T-cell (primary cell): ENCODE measurements around the gene GPRASP3. TPM values are rescaled to one million over a fixed set of nuclear protein-coding genes. Genes with fewer than 3 reads are reported as not detected.
"Not testable (repeated sequence)": the region's sequence is repeated elsewhere in the genome, so short reads cannot be mapped to it uniquely, and the experiment has no call there.

Experiments
- ATAC-seq, 4 experiments: fragments of 200-7000 bp in 3 of 4; fragments of 150-1000 bp in 1 of 4; cut with Tn5 transposase; replicated peaks in 1 of 4; 1 replicate in 3 of 4; 2 replicates in 1 of 4; pipeline ENCODE4 v1.10.0; 2021; ENCODE audit warnings: moderate library complexity in 3 of 4, mild to moderate bottlenecking in 2 of 4, moderate number of reproducible peaks in 1 of 4
- CTCF ChIA-PET, 2 donors: fragments of 300-600 bp; sonication (Branson Sonifier 250); formaldehyde crosslinking; loops; one replicate each; lab custom pipeline; 2022; ENCODE audit warnings: antibody characterized with exemption in 2 of 2; lab: Charles Lee
- POLR2A ChIA-PET, 2 donors: fragments of 300-600 bp; sonication (Branson Sonifier 250); formaldehyde crosslinking; loops; one replicate each; lab custom pipeline; 2022; ENCODE audit warnings: antibody characterized with exemption in 2 of 2; lab: Charles Lee
- DNase-seq, 35 experiments: peaks; one replicate each; pipeline versions ENCODE4 v3.0.0 to v3.0.0-alpha.2; 2013 to 2023
- H3K27ac ChIP-seq: one replicate; pipeline ENCODE4 v1.5.1; 2013; ENCODE audit warnings: low read length
- H3K27me3 ChIP-seq, 2 experiments: replicated peaks in 1 of 2; 1 replicate in 1 of 2; 2 replicates in 1 of 2; pipeline versions ENCODE4 v1.6.1 to v1.7.0; 2013; ENCODE audit warnings: low read length in 1 of 2, mixed read lengths in 1 of 2; ENCODE audit not compliant: control insufficient read depth in 2 of 2, insufficient read depth in 2 of 2; ENCODE audit errors: extremely low read depth in 1 of 2
- H3K36me3 ChIP-seq, 2 donors: 1 replicate in 1 of 2; 2 replicates in 1 of 2; pipeline versions ENCODE4 v1.6.1 to v1.7.0; 2013; ENCODE audit warnings: low read length in 1 of 2; ENCODE audit not compliant: control insufficient read depth in 2 of 2, insufficient read depth in 1 of 2; ENCODE audit errors: extremely low read depth in 1 of 2
- H3K4me1 ChIP-seq, 2 experiments: 1 replicate in 1 of 2; 2 replicates in 1 of 2; pipeline versions ENCODE4 v1.6.1 to v1.7.0; 2013; ENCODE audit warnings: low read length in 2 of 2, mixed read lengths in 1 of 2; ENCODE audit not compliant: insufficient read depth in 2 of 2, control insufficient read depth in 1 of 2; ENCODE audit errors: extremely low read depth in 1 of 2
- H3K4me3 ChIP-seq, 2 donors: 1 replicate in 1 of 2; 2 replicates in 1 of 2; pipeline versions ENCODE4 v1.5.1 to v1.7.0; 2013; ENCODE audit warnings: mild to moderate bottlenecking in 2 of 2, low read length in 1 of 2, moderate library complexity in 1 of 2; ENCODE audit not compliant: control insufficient read depth in 1 of 2; ENCODE audit errors: extremely low read depth in 1 of 2
- H3K9me3 ChIP-seq: 2 replicates; pipeline ENCODE4 v1.7.0; 2013
- H3K27ac Mint-ChIP-seq, 2 donors: one replicate each; pipeline ENCODE4 v1.8.0; 2020 to 2021; ENCODE audit warnings: mild to moderate bottlenecking in 2 of 2, mixed read lengths in 2 of 2
- H3K27me3 Mint-ChIP-seq, 2 donors: one replicate each; pipeline ENCODE4 v1.8.0; 2021 to 2022; ENCODE audit warnings: mixed read lengths in 2 of 2
- H3K36me3 Mint-ChIP-seq: one replicate; pipeline ENCODE4 v1.8.0; 2021; ENCODE audit warnings: mixed read lengths
- H3K4me1 Mint-ChIP-seq, 3 donors: one replicate each; pipeline ENCODE4 v1.8.0; 2020 to 2022; ENCODE audit warnings: mixed read lengths in 3 of 3, mild to moderate bottlenecking in 1 of 3
- H3K4me3 Mint-ChIP-seq, 3 donors: one replicate each; pipeline ENCODE4 v1.8.0; 2020 to 2022; ENCODE audit warnings: mild to moderate bottlenecking in 3 of 3, mixed read lengths in 3 of 3, moderate library complexity in 3 of 3
- H3K9me3 Mint-ChIP-seq, 3 donors: one replicate each; pipeline ENCODE4 v1.8.0; 2020 to 2022; ENCODE audit warnings: mixed read lengths in 3 of 3
- WGBS: methylation state at CpG from one replicate; pipeline ENCODE4 v1.1.5; 2013; ENCODE audit warnings: missing lambda C conversion rate; ENCODE audit not compliant: insufficient coverage; 5-methylcytosine and 5-hydroxymethylcytosine counted together
- total RNA-seq, 35 experiments: library from RNA in 6 of 35; stranded (reverse) in 6 of 35; fragments of 120-200 nt in 1 of 35; gene quantifications; one replicate each; pipeline versions ENCODE4 v1.2.1 to v1.2.4 and lab custom pipeline; 2013 to 2026

GPRASP3 gene
- total RNA-seq (1 to 10 TPM; 1.5 to 3.1 (median 2.7) TPM), total RNA-seq (lab: John Stamatoyannopoulos, UW) (0 to 0.50 (median 0) reads per million in 29 experiments)
- total RNA-seq (2013): 2.2 TPM

DNA sequence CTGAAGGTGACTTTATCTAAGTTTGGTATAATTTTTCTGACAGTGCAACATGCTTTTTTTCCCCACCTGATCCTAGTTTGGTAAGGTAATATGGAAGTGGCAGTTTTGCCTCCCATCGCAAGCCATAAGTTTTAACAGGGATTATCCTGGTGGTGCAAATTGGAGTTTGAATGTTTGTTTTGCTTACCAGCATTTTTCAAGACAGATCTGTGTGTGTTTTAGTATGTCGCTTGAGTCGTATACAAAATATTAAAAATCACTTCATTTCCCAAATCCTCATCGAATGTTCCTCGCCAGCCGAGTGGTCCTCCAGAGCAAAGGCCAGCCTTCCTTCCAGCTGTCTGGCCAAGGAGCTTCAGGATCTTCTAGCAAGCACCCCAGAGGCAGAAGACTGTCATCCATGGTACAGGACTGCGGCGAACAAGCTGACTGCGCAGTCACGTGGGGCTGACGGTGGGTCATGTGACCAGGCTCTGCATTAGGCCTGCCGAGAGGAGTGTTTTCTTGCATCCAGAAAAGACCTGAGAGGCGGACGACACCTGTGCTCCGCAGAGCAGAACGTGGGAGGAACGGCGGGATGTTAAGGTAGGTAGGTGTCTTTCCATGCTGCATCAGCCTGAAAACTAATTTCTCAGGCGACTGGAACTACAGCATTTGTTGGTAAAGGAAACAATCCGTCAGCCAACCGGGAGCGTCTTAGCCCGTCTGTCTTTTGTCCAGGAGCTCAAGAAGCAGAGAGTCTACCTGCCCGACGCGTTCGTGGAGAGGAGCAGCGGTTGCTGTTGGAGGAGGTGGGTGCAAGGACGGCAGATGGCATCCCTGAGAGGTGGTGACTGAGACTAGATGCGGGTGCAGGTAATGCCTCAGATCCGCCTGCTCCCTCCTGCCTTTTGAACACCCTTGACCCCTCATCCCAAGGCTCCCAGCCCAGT, at the start of gene GPRASP3:
Gene GPRASP3 (plus strand): TSS at position 507 of the 932 bp plus-strand sequence. CDS start 28,253 bp downstream, outside the sequence.
- Mint-ChIP-seq H3K4me1 (peaks cover 10 to 15% (median 14%) of the 10 kb centered on the region in 3 donors), H3K27ac (peak within 1 kb of the TSS; percentile 80 to 81), H3K9me3 (no peaks in the 10 kb centered on the region), H3K4me3 (peak within 1 kb of the TSS; percentile 77 to 91 (median 84)), H3K36me3 (peaks cover 3% of the 10 kb centered on the region), H3K27me3 (peaks cover 0 to 4% of the 10 kb centered on the region in 2 donors)
- ChIA-PET POLR2A (interaction anchor here (0.6 kb wide), 2 partner anchors 131 to 836 kb away, joined by 3 read pairs; no protein-coding TSS in a partner anchor), CTCF (interaction anchor here in 1 of 2 donors (0.9 kb wide), 1 partner anchor 59 kb away, joined by 3 read pairs; no protein-coding TSS in a partner anchor)
- H3K27me3 ChIP-seq: no peaks in the 10 kb centered on the region
- peaks cover 0 to 11% of the 10 kb centered on the region in 2 experiments for H3K4me1 ChIP-seq
- no peaks in the 10 kb centered on the region for H3K9me3 ChIP-seq
- 0% methylated on average over 11 of the region's 31 CpGs for WGBS
- peak; percentile 29 to 84 (median 65) for DNase-seq
- H3K4me3 ChIP-seq: peak within 1 kb of the TSS; percentile 47 to 61
- no peak within 1 kb of the TSS for H3K27ac ChIP-seq
- no peaks in the 10 kb centered on the region for H3K36me3 ChIP-seq
- peak; percentile 96 to 100 (median 98) for ATAC-seq

DNA sequence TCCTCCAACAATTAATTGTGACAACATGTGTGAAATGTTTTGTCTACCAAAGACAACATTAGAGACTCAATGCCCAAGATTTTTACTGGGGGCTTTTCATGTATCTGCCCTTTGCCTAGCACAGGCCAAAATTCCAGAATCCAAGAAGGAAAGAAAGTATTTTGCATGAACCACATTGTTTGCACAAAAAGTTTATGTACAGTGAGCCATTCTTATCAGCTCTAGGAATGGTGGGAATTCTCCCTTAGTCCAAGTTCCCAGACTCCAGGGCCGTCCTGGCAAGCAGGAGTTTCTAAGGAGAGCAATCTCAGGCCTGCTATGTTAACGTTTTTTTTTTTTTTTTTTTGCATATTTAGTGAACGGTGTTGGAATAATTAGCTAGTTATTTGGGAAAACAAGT, 47.7 kb upstream of the GPRASP3 start:
- Mint-ChIP-seq H3K27me3 (no peaks in the 10 kb centered on the region), H3K9me3 (peaks cover 0 to 3% (median 0%) of the 10 kb centered on the region in 3 donors), H3K4me1 (peaks cover 0 to 21% (median 6%) of the 10 kb centered on the region in 3 donors), H3K4me3 (no peak overlapping the region), H3K36me3 (peaks cover 38% of the 10 kb centered on the region), H3K27ac (no peak overlapping the region)
- ChIA-PET POLR2A (interaction anchor here in 1 of 2 donors (0.6 kb wide), 2 partner anchors 12 to 85 kb away, joined by 4 to 5 read pairs; no protein-coding TSS in a partner anchor), CTCF (no interaction called here)
- H3K4me3 ChIP-seq: no peak overlapping the region
- no peaks in the 10 kb centered on the region for H3K9me3 ChIP-seq
- DNase-seq (no peak), ATAC-seq (no peak)
- H3K36me3 ChIP-seq: no peaks in the 10 kb centered on the region
- no peaks in the 10 kb centered on the region for H3K4me1 ChIP-seq
- H3K27ac ChIP-seq: no peak overlapping the region
- no peaks in the 10 kb centered on the region for H3K27me3 ChIP-seq
- WGBS: no CpG with 5 or more reads among the region's 3 CpGs

GRCh38 chrX:102677479-102677878, 43.1 kb upstream of the GPRASP3 start:
- H3K27me3 ChIP-seq, H3K27ac ChIP-seq, ATAC-seq, H3K4me1 ChIP-seq, H3K4me3 Mint-ChIP-seq, H3K27ac Mint-ChIP-seq, H3K4me3 ChIP-seq, CTCF ChIA-PET, H3K9me3 ChIP-seq, H3K36me3 ChIP-seq, DNase-seq, H3K27me3 Mint-ChIP-seq: not testable (repeated sequence)
- Mint-ChIP-seq H3K9me3 (peaks cover 5 to 13% (median 5%) of the 10 kb centered on the region in 3 donors), H3K36me3 (peaks cover 37% of the 10 kb centered on the region), H3K4me1 (peaks cover 0 to 22% (median 8%) of the 10 kb centered on the region in 3 donors)
- POLR2A ChIA-PET: interaction anchor here in 1 of 2 donors (0.6 kb wide), 1 partner anchor 1234 kb away, joined by 3 read pairs; no protein-coding TSS in a partner anchor
- WGBS: no CpG with 5 or more reads among the region's 1 CpG

GRCh38 chrX:102684772-102685520, 35.6 kb upstream of the GPRASP3 start:
- Histone ChIP-seq H3K36me3 (no peaks in the 10 kb centered on the region), H3K4me1 (no peaks in the 10 kb centered on the region), H3K4me3 (no peak overlapping the region), H3K27me3 (no peaks in the 10 kb centered on the region), H3K27ac (no peak overlapping the region), H3K9me3 (peaks cover 4% of the 10 kb centered on the region)
- no peak overlapping the region for H3K4me3 Mint-ChIP-seq
- peaks cover 42% of the 10 kb centered on the region for H3K36me3 Mint-ChIP-seq
- H3K27ac Mint-ChIP-seq: peak overlapping the region; percentile 1 to 23
- no peak for DNase-seq
- CTCF ChIA-PET: no interaction called here
- no peak for ATAC-seq
- POLR2A ChIA-PET: interaction anchor here in 1 of 2 donors (0.6 kb wide), 1 partner anchor 12 kb away, joined by 4 read pairs; no protein-coding TSS in a partner anchor
- H3K27me3 Mint-ChIP-seq: peaks cover 0 to 4% of the 10 kb centered on the region in 2 donors
- peaks cover 5 to 12% (median 6%) of the 10 kb centered on the region in 3 donors for H3K9me3 Mint-ChIP-seq
- peaks cover 5 to 19% (median 8%) of the 10 kb centered on the region in 3 donors for H3K4me1 Mint-ChIP-seq
- no CpG with 5 or more reads among the region's 2 CpGs for WGBS

GRCh38 chrX:102694749-102695148, 25.8 kb upstream of the GPRASP3 start:
- Histone ChIP-seq H3K27ac (no peak overlapping the region), H3K27me3 (no peaks in the 10 kb centered on the region), H3K36me3 (no peaks in the 10 kb centered on the region), H3K4me1 (no peaks in the 10 kb centered on the region), H3K4me3 (no peak overlapping the region), H3K9me3 (no peaks in the 10 kb centered on the region)
- no peak for ATAC-seq
- Mint-ChIP-seq H3K27me3 (peaks cover 0 to 9% of the 10 kb centered on the region in 2 donors), H3K36me3 (peaks cover 29% of the 10 kb centered on the region), H3K4me3 (no peak overlapping the region), H3K27ac (no peak overlapping the region), H3K9me3 (peaks cover 0 to 3% (median 0%) of the 10 kb centered on the region in 3 donors), H3K4me1 (no peaks in the 10 kb centered on the region)
- DNase-seq: no peak
- ChIA-PET POLR2A (no interaction called here), CTCF (interaction anchor here in 1 of 2 donors (0.6 kb wide), 1 partner anchor 540 kb away, joined by 5 read pairs; no protein-coding TSS in a partner anchor)
- no CpG with 5 or more reads among the region's 3 CpGs for WGBS

GRCh38 chrX:102696306-102696705, 24.2 kb upstream of the GPRASP3 start:
- POLR2A ChIA-PET: no interaction called here
- Mint-ChIP-seq H3K27me3 (peaks cover 0 to 5% of the 10 kb centered on the region in 2 donors), H3K9me3 (no peaks in the 10 kb centered on the region), H3K36me3 (peaks cover 24% of the 10 kb centered on the region), H3K27ac (no peak overlapping the region), H3K4me1 (no peaks in the 10 kb centered on the region), H3K4me3 (no peak overlapping the region)
- ATAC-seq: no peak
- CTCF ChIA-PET: no interaction called here
- no peaks in the 10 kb centered on the region for H3K4me1 ChIP-seq
- no peaks in the 10 kb centered on the region for H3K9me3 ChIP-seq
- no peak for DNase-seq
- no peaks in the 10 kb centered on the region for H3K36me3 ChIP-seq
- no peaks in the 10 kb centered on the region for H3K27me3 ChIP-seq
- H3K27ac ChIP-seq: no peak overlapping the region
- H3K4me3 ChIP-seq: no peak overlapping the region
